22Rv1 (cell line): ENCODE measurements around the gene EXOSC10.

Source experiments
- CTCF ChIP-seq: fragments of 450-650 bp; IDR thresholded peaks from 2 replicates; pipeline ENCODE4 v1.5.1; 2017; ENCODE audit warnings: mild to moderate bottlenecking
- ZFX ChIP-seq: fragments of 450-650 bp; IDR thresholded peaks from 2 replicates; pipeline ENCODE4 v1.6.1; 2017; ENCODE audit warnings: antibody characterized with exemption, borderline replicate concordance

- no peak for TF ChIP-seq CTCF
- TF ChIP-seq ZFX: no peak
Measured at GRCh38 chr1:11147197-11147770, 47.6 kb upstream of the EXOSC10 start.
